ENCODE measurements around the gene RPL7A.
A peak's percentile ranks its signal among the peaks of the same experiment; 100 is the strongest.
"Not testable (repeated sequence)": the region's sequence is repeated elsewhere in the genome, so short reads cannot be mapped to it uniquely, and the experiment has no call there.

Gene RPL7A

GRCh38 chr9:133331641-133332380 lies 16.2 kb upstream of the RPL7A start:
- no peaks in the 10 kb centered on the region for H3K27me3 ChIP-seq (replicated peaks; ENCODE audit: control insufficient read depth, insufficient read depth, low read length)

GRCh38 chr9:133332381-133332730 lies 15.7 kb upstream of the RPL7A start:
- DNase-seq (ENCODE audit: extremely low read depth, insufficient read length), result no peak
- no peaks in the 10 kb centered on the region for H3K27me3 ChIP-seq (replicated peaks; ENCODE audit: control insufficient read depth, insufficient read depth, low read length)
- TF ChIP-seq CTCF (IDR thresholded peaks at IDR 0.05; ENCODE audit: insufficient read depth, low read length, poor library complexity, severe bottlenecking), result no peak
- peaks cover 28% of the 10 kb centered on the region for H3K36me3 ChIP-seq (ENCODE audit: control insufficient read depth, insufficient read depth, low read length)
- no peak overlapping the region for H3K4me3 ChIP-seq (replicated peaks; ENCODE audit: low read depth, low read length)

More at GRCh38 chr9:133331641-133332380, 16.2 kb upstream of the RPL7A start:
- TF ChIP-seq CTCF (IDR thresholded peaks at IDR 0.05; ENCODE audit: insufficient read depth, low read length, poor library complexity, severe bottlenecking), result no peak
- H3K36me3 ChIP-seq (ENCODE audit: control insufficient read depth, insufficient read depth, low read length), result peaks cover 28% of the 10 kb centered on the region
- H3K4me3 ChIP-seq (replicated peaks; ENCODE audit: low read depth, low read length), result no peak overlapping the region
- DNase-seq (ENCODE audit: extremely low read depth, insufficient read length), result no peak

DNA sequence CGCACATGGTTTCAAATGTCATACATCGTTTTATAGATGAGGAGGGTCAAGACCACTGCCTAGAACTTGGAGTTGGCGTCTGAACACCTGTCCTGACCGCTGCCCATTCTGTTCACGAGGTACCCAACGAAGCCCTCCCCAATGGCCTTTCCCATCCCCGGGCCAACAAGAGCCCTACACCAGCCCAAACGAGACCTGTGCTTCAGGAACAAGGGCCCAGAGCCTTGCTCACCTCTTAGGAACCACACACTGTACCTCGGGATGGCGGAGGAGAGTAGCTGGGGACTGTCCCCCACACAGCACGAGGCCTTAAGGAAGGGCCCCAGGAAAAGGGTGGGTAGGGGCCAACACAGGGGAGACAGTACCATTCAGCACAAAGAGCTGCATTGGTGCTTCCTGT lies 15.0 kb upstream of the RPL7A start:
- H3K36me3 ChIP-seq (ENCODE audit: control insufficient read depth, insufficient read depth, low read length), result peaks cover 28% of the 10 kb centered on the region
- no peak overlapping the region for H3K4me3 ChIP-seq (replicated peaks; ENCODE audit: low read depth, low read length)

DNA sequence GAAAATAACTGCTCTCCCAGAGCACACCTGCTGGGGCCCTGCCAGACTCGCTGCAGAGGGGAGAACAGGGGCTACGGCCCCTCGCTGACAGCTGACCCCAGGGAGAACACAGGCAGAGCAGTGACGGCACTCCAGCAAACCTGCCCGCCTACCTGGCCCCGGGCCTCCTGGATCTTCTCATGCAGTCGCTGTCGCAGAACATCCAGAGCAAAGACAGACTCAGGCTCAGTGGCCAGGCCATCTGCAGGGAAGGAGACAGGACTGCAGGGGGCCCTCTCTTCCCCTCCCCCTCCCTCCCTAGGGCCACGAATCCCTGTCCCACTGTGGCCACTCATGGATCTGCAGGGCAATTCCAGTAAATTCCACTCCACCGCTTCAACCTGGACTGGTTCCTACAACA lies 14.5 kb upstream of the RPL7A start:
- TF ChIP-seq CTCF (IDR thresholded peaks at IDR 0.05; ENCODE audit: insufficient read depth, low read length, poor library complexity, severe bottlenecking), result no peak
- H3K36me3 ChIP-seq (ENCODE audit: control insufficient read depth, insufficient read depth, low read length), result peaks cover 28% of the 10 kb centered on the region
- H3K4me3 ChIP-seq (replicated peaks; ENCODE audit: low read depth, low read length), result no peak overlapping the region
- no peaks in the 10 kb centered on the region for H3K27me3 ChIP-seq (replicated peaks; ENCODE audit: control insufficient read depth, insufficient read depth, low read length)
- DNase-seq (ENCODE audit: extremely low read depth, insufficient read length), result no peak

More for the DNA sequence above, 15.0 kb upstream of the RPL7A start:
- DNase-seq (ENCODE audit: extremely low read depth, insufficient read length), result no peak
- TF ChIP-seq CTCF (IDR thresholded peaks at IDR 0.05; ENCODE audit: insufficient read depth, low read length, poor library complexity, severe bottlenecking), result no peak
- no peaks in the 10 kb centered on the region for H3K27me3 ChIP-seq (replicated peaks; ENCODE audit: control insufficient read depth, insufficient read depth, low read length)

GRCh38 chr9:133334161-133334560 lies 13.9 kb upstream of the RPL7A start:
- TF ChIP-seq CTCF (IDR thresholded peaks at IDR 0.05; ENCODE audit: insufficient read depth, low read length, poor library complexity, severe bottlenecking), result no peak
- Histone ChIP-seq H3K27me3 (replicated peaks; ENCODE audit: control insufficient read depth, insufficient read depth, low read length) (no peaks in the 10 kb centered on the region), H3K36me3 (ENCODE audit: control insufficient read depth, insufficient read depth, low read length) (peaks cover 30% of the 10 kb centered on the region), H3K4me3 (replicated peaks; ENCODE audit: low read depth, low read length) (no peak overlapping the region)
- DNase-seq (ENCODE audit: extremely low read depth, insufficient read length), result no peak

DNA sequence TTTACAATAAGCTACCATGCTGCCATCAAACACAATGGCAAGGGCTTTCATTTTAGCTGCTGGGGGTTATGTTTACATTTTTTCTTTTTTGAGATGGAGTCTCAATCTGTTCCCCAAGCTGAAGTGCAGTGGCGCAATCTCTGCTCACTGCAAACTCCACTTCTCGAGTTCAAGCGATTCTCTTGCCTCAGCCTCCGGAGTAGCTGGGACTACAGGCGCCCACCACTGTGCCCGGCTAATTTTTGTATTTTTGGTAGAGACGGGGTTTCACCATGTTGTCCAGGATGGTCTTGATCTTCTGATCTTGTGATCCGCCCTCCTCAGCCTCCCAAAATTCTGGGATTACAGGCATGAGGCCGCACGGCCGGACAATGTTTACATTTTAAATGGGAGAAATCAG lies 13.1 kb upstream of the RPL7A start:
- not testable (repeated sequence) for H3K27me3 ChIP-seq (replicated peaks; ENCODE audit: control insufficient read depth, insufficient read depth, low read length); DNase-seq (ENCODE audit: extremely low read depth, insufficient read length)
- peak overlapping the region; percentile 86 for H3K4me3 ChIP-seq (replicated peaks; ENCODE audit: low read depth, low read length)
- peaks cover 36% of the 10 kb centered on the region for H3K36me3 ChIP-seq (ENCODE audit: control insufficient read depth, insufficient read depth, low read length)
